SK-N-SH (cell line): ENCODE measurements around the gene KCNAB3. TPM values are rescaled to one million over a fixed set of nuclear protein-coding genes. Genes with fewer than 3 reads are reported as not detected.

Experiments used
- CTCF ChIA-PET: fragments of 300-600, 350-600 bp; formaldehyde crosslinking; extraction: SDS; loops from one replicate; lab custom pipeline; 2021; lab: Yijun Ruan, JAX
- POLR2A ChIA-PET: fragments of 350-600 bp; sonication (Branson Sonifier 250); formaldehyde crosslinking; extraction: SDS; loops from one replicate; lab custom pipeline; 2020; ENCODE audit warnings: antibody characterized with exemption, inconsistent platforms; lab: Yijun Ruan, JAX
- DNase-seq: peaks from one replicate; pipeline ENCODE4 v3.0.0; 2012
- H2AFZ ChIP-seq: fragments of 200-600 bp; sonication (generic); 2 replicates; pipeline ENCODE4 v1.8.1; 2016; ENCODE audit warnings: antibody characterized with exemption, mild to moderate bottlenecking, low read depth
- H3F3A ChIP-seq: fragments of 200-600 bp; sonication (generic); replicated peaks from 2 replicates; pipeline ENCODE3; 2016; ENCODE audit warnings: antibody characterized with exemption, mild to moderate bottlenecking; ENCODE audit not compliant: insufficient read depth
- H3K27ac ChIP-seq, 2 experiments: fragments of 200-500 bp in 1 of 2; fragments of 200-600 bp in 1 of 2; sonication (Bioruptor generic) in 1 of 2; sonication (generic), shearing (Covaris generic) in 1 of 2; 2 replicates each; pipeline versions ENCODE4 v1.5.1 to v1.6.1; 2014 to 2016; ENCODE audit warnings: low read depth in 2 of 2, inconsistent platforms in 1 of 2, low read length in 1 of 2, mild to moderate bottlenecking in 1 of 2, mixed read lengths in 1 of 2
- H3K27me3 ChIP-seq: fragments of 200-600 bp; sonication (generic), shearing (Covaris generic); 2 replicates; pipeline ENCODE4 v1.6.1; 2016; ENCODE audit warnings: mixed run types; ENCODE audit not compliant: insufficient read depth
- H3K36me3 ChIP-seq, 2 experiments: fragments of 200-500 bp in 1 of 2; fragments of 200-600 bp in 1 of 2; sonication (Bioruptor generic) in 1 of 2; sonication (generic) in 1 of 2; replicated peaks in 1 of 2; 2 replicates each; pipeline versions ENCODE3 to v1.5.1; 2014 to 2016; ENCODE audit warnings: low read length in 1 of 2, mild to moderate bottlenecking in 1 of 2; ENCODE audit not compliant: insufficient read depth in 2 of 2, control insufficient read depth in 1 of 2
- H3K4me1 ChIP-seq, 2 experiments: fragments of 200-500 bp in 1 of 2; fragments of 200-600 bp in 1 of 2; sonication (Bioruptor generic) in 1 of 2; sonication (generic), shearing (Covaris generic) in 1 of 2; 2 replicates each; pipeline versions ENCODE4 v1.5.1 to v1.6.1; 2014 to 2016; ENCODE audit warnings: low read depth in 1 of 2, low read length in 1 of 2, mixed run types in 1 of 2; ENCODE audit not compliant: insufficient read depth in 2 of 2, control insufficient read depth in 1 of 2
- H3K4me2 ChIP-seq: fragments of 200-600 bp; sonication (generic), shearing (Covaris generic); 2 replicates; pipeline ENCODE4 v1.6.1; 2017; ENCODE audit warnings: mixed run types
- H3K4me3 ChIP-seq, 2 experiments: fragments of 200-500 bp in 1 of 2; fragments of 200-600 bp in 1 of 2; sonication (Bioruptor generic) in 1 of 2; sonication (generic), shearing (Covaris generic) in 1 of 2; 2 replicates each; pipeline versions ENCODE4 v1.5.1 to v1.8.1; 2014 to 2016; ENCODE audit warnings: low read depth in 2 of 2, inconsistent platforms in 1 of 2, low read length in 1 of 2, mild to moderate bottlenecking in 1 of 2, mixed read lengths in 1 of 2, moderate library complexity in 1 of 2
- H3K79me2 ChIP-seq: fragments of 200-600 bp; sonication (generic); 2 replicates; pipeline ENCODE4 v1.8.1; 2017; ENCODE audit warnings: mild to moderate bottlenecking; ENCODE audit not compliant: insufficient read depth
- H3K9ac ChIP-seq: fragments of 200-600 bp; sonication (generic); 2 replicates; pipeline ENCODE4 v1.6.1; 2017; ENCODE audit warnings: mixed run types
- H3K9me2 ChIP-seq: fragments of 200-600 bp; sonication (generic); 2 replicates; pipeline ENCODE4 v1.6.1; 2017; ENCODE audit warnings: mixed run types
- H3K9me3 ChIP-seq: fragments of 200-600 bp; sonication (generic); 2 replicates; pipeline ENCODE4 v1.6.1; 2017; ENCODE audit warnings: mixed run types, mild to moderate bottlenecking, moderate library complexity
- H4K20me1 ChIP-seq: fragments of 200-600 bp; sonication (generic); 2 replicates; pipeline ENCODE4 v1.6.1; 2017; ENCODE audit warnings: mild to moderate bottlenecking, mixed run types; ENCODE audit not compliant: insufficient read depth
- FOSL2 ChIP-seq: IDR thresholded peaks from 2 replicates; pipeline ENCODE4 v1.4.0; 2012; ENCODE audit warnings: low read depth, mild to moderate bottlenecking, moderate library complexity, borderline replicate concordance
- NRF1 ChIP-seq: IDR thresholded peaks from 2 replicates; pipeline ENCODE4 v1.6.1; 2012; ENCODE audit warnings: low read depth, mild to moderate bottlenecking, low read length
- SIN3A ChIP-seq: IDR thresholded peaks from 2 replicates; pipeline ENCODE4 v1.6.1; 2012; ENCODE audit warnings: low read depth, mild to moderate bottlenecking, low read length, moderate library complexity, borderline replicate concordance
- WGBS: methylation state at CpG from one replicate; pipeline ENCODE4 v1.1.6; 2017; ENCODE audit warnings: low lambda C conversion rate; 5-methylcytosine and 5-hydroxymethylcytosine counted together
- polyA plus RNA-seq, 3 experiments: library from polyadenylated mRNA; depleted of rRNA; stranded (reverse); fragments of >200 nt; gene quantifications; 2 replicates each; pipeline ENCODE4 v1.2.3, GENCODE V29; 2012
- TF ChIP-seq, protein P1 (sequence below): IDR thresholded peaks from 2 replicates; pipeline ENCODE4 v1.4.0; 2012; ENCODE audit warnings: low read depth, borderline replicate concordance
- TF ChIP-seq, protein P2 (sequence below): fragments of 150-350 bp; IDR thresholded peaks from 2 replicates; pipeline ENCODE4 v1.6.1; 2016; ENCODE audit warnings: mild to moderate bottlenecking, low read depth, low read length
- TF ChIP-seq, protein P3 (sequence below): fragments of 150-350 bp; IDR thresholded peaks from 2 replicates; pipeline ENCODE4 v1.6.1; 2017; ENCODE audit warnings: antibody characterized with exemption, low read length, low read depth, borderline replicate concordance
- TF ChIP-seq, protein P4 (sequence below): IDR thresholded peaks from 2 replicates; pipeline ENCODE4 v1.6.1; 2012; ENCODE audit warnings: mild to moderate bottlenecking, low read depth, low read length, moderate library complexity
- TF ChIP-seq, protein P5 (sequence below): IDR thresholded peaks from 2 replicates; pipeline ENCODE4 v1.4.0; 2012; ENCODE audit warnings: low read depth, borderline replicate concordance

Gene KCNAB3
- polyA plus RNA-seq, 1 of the 3 experiments (the other 2 are of a cell fraction), result 4.4 TPM

DNA sequence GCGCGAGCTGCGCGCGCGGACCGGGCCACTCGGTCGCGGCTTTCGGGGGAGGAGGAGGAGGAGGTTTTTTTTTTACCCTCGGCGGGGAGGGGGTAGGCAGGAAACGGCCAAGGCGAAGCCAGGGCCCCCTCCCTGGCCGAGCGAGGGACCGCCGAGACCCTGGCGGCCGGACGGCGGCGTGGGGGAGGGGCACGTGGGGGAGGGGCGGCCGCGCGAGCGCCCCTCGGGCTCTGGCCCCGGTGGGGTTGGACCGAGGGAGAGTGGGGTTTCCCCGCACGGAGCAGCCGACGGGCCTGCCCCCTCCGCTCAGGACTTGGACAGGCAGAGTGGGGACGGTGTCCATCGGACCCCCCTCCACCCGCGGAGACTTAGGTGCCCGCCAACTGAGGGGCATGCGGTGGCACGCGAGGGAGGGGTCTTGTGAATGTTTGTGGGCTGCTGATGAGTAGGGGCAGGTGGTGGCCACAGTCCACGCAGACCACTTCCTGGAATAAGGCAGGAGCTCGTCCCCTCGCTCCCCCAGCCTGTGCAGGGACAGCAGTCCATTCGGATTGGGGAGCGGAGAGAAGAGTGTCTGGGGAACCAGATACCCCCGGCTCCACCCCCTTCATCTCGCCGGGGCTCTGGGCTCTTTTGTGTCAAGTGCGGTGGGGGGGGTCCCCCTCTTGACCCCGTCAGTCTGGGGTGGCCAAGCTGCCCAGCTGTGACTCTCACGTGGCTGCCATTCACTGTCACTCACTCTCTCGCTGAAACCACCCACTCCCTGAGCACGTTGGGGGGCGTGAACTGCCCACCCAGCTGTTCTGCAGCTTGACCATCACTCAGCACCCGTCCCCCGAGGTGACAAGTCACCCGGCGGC lies 44.1 kb downstream of the KCNAB3 start (continued):
- TF ChIP-seq FOSL2 (no peak), NRF1 (no peak)
- TF ChIP-seq, protein P1, sequence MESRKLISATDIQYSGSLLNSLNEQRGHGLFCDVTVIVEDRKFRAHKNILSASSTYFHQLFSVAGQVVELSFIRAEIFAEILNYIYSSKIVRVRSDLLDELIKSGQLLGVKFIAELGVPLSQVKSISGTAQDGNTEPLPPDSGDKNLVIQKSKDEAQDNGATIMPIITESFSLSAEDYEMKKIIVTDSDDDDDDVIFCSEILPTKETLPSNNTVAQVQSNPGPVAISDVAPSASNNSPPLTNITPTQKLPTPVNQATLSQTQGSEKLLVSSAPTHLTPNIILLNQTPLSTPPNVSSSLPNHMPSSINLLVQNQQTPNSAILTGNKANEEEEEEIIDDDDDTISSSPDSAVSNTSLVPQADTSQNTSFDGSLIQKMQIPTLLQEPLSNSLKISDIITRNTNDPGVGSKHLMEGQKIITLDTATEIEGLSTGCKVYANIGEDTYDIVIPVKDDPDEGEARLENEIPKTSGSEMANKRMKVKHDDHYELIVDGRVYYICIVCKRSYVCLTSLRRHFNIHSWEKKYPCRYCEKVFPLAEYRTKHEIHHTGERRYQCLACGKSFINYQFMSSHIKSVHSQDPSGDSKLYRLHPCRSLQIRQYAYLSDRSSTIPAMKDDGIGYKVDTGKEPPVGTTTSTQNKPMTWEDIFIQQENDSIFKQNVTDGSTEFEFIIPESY, result no peak

DNA sequence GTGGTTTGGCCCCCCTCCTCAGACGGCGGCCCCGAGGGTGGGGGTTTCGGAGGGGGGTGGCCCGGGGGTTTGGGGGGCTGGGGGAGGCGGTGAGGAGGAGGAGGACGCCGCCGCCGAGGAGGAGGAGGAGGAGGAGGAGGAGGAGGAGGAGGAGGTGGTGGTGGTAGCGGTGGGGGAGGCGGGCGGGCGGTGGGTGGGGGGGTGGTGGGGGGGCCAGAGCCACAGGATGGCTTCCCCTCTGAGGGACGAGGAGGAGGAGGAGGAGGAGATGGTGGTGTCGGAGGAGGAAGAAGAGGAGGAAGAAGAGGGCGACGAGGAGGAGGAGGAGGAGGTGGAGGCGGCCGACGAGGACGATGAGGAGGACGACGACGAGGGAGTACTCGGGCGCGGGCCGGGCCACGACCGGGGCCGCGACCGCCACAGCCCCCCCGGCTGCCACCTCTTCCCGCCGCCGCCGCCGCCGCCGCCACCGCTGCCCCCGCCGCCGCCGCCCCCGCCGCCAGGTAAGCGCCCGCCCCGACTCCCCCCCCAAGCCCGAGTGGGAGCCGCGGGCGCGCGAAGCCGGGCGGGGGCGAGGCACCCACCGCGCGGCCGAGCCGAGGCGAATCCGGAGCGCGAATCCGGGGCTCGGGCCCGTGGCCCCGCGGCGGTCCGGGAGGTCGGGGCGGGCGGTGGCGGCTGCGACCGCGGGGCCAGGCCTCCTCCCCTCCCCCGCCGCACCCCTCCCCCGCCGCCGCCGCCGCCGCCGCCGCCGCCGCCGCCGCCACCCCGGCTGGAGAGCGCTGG lies 44.9 kb downstream of the KCNAB3 start:
- peak; percentile 55 for DNase-seq
- Histone ChIP-seq H4K20me1 (peaks cover 3% of the 10 kb centered on the region; the same call in 1 of the 2 replicates), H3K9me2 (no peaks in the 10 kb centered on the region), H3K9ac (peak overlapping the region; percentile 77; the same call in 1 of the 2 replicates), H3K36me3 (peaks cover 13 to 16% of the 10 kb centered on the region in 2 experiments), H3F3A (peaks cover 38% of the 10 kb centered on the region), H3K4me2 (no peak overlapping the region), H3K79me2 (peaks cover 37% of the 10 kb centered on the region), H3K27me3 (no peaks in the 10 kb centered on the region), H3K4me3 (peak overlapping the region; percentile 76 to 78; a peak in 3 of 4 replicates), H3K27ac (peak overlapping the region; percentile 96 to 100; a peak in 3 of 4 replicates), H3K9me3 (no peaks in the 10 kb centered on the region), H2AFZ (no peak overlapping the region), H3K4me1 (peaks cover 33 to 71% of the 10 kb centered on the region in 2 experiments)
- WGBS, result under 1% methylated on average over 45 of the region's 100 CpGs
- TF ChIP-seq, protein P2, sequence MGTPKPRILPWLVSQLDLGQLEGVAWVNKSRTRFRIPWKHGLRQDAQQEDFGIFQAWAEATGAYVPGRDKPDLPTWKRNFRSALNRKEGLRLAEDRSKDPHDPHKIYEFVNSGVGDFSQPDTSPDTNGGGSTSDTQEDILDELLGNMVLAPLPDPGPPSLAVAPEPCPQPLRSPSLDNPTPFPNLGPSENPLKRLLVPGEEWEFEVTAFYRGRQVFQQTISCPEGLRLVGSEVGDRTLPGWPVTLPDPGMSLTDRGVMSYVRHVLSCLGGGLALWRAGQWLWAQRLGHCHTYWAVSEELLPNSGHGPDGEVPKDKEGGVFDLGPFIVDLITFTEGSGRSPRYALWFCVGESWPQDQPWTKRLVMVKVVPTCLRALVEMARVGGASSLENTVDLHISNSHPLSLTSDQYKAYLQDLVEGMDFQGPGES, result no peak
- TF ChIP-seq SIN3A, result no peak
- TF ChIP-seq, protein P3, sequence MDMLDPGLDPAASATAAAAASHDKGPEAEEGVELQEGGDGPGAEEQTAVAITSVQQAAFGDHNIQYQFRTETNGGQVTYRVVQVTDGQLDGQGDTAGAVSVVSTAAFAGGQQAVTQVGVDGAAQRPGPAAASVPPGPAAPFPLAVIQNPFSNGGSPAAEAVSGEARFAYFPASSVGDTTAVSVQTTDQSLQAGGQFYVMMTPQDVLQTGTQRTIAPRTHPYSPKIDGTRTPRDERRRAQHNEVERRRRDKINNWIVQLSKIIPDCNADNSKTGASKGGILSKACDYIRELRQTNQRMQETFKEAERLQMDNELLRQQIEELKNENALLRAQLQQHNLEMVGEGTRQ, result no peak
- TF ChIP-seq, protein P4, sequence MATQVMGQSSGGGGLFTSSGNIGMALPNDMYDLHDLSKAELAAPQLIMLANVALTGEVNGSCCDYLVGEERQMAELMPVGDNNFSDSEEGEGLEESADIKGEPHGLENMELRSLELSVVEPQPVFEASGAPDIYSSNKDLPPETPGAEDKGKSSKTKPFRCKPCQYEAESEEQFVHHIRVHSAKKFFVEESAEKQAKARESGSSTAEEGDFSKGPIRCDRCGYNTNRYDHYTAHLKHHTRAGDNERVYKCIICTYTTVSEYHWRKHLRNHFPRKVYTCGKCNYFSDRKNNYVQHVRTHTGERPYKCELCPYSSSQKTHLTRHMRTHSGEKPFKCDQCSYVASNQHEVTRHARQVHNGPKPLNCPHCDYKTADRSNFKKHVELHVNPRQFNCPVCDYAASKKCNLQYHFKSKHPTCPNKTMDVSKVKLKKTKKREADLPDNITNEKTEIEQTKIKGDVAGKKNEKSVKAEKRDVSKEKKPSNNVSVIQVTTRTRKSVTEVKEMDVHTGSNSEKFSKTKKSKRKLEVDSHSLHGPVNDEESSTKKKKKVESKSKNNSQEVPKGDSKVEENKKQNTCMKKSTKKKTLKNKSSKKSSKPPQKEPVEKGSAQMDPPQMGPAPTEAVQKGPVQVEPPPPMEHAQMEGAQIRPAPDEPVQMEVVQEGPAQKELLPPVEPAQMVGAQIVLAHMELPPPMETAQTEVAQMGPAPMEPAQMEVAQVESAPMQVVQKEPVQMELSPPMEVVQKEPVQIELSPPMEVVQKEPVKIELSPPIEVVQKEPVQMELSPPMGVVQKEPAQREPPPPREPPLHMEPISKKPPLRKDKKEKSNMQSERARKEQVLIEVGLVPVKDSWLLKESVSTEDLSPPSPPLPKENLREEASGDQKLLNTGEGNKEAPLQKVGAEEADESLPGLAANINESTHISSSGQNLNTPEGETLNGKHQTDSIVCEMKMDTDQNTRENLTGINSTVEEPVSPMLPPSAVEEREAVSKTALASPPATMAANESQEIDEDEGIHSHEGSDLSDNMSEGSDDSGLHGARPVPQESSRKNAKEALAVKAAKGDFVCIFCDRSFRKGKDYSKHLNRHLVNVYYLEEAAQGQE, result no peak
- TF ChIP-seq, protein P5, sequence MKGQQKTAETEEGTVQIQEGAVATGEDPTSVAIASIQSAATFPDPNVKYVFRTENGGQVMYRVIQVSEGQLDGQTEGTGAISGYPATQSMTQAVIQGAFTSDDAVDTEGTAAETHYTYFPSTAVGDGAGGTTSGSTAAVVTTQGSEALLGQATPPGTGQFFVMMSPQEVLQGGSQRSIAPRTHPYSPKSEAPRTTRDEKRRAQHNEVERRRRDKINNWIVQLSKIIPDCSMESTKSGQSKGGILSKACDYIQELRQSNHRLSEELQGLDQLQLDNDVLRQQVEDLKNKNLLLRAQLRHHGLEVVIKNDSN, result no peak
- POLR2A ChIA-PET, result interaction anchor here (1.7 kb wide), 1 partner anchor 47 kb away, joined by 5 read pairs; the partner anchor contains the start of genes CNTROB and TRAPPC1
- CTCF ChIA-PET, result interaction anchor here (2.6 kb wide), 1 partner anchor 21 kb away, joined by 9 read pairs; no protein-coding TSS in a partner anchor
